ENCODE results near the gene LYST.

LYST gene

DNA sequence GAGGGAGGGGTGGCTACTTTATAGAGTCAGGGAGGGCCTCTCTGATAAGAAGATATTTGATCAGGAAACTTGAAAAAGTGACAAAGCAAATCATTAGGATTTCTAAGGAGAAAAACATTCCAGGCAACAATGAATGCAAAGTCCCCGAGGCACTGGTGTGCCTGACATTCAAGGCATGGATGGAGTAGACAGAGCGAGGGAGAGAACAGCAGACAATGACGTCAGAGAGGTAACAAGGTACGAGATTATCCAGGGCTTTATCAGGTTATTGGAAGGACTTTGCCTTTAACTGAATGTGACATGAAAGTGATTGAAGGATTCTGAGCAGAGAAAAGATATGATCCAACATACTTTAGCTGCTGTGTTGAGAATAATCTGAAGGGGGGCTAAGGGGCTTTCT, 144.7 kb downstream of the LYST start:
- H3K27ac ChIP-seq (ENCODE audit: low read length): no peak overlapping the region
- H3K4me1 ChIP-seq (ENCODE audit: low read length): no peaks in the 10 kb centered on the region
- DNase-seq: no peak
- TF ChIP-seq, protein P1, sequence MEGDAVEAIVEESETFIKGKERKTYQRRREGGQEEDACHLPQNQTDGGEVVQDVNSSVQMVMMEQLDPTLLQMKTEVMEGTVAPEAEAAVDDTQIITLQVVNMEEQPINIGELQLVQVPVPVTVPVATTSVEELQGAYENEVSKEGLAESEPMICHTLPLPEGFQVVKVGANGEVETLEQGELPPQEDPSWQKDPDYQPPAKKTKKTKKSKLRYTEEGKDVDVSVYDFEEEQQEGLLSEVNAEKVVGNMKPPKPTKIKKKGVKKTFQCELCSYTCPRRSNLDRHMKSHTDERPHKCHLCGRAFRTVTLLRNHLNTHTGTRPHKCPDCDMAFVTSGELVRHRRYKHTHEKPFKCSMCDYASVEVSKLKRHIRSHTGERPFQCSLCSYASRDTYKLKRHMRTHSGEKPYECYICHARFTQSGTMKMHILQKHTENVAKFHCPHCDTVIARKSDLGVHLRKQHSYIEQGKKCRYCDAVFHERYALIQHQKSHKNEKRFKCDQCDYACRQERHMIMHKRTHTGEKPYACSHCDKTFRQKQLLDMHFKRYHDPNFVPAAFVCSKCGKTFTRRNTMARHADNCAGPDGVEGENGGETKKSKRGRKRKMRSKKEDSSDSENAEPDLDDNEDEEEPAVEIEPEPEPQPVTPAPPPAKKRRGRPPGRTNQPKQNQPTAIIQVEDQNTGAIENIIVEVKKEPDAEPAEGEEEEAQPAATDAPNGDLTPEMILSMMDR (IDR thresholded peaks at IDR 0.05; ENCODE audit: low read length): no peak
- TF ChIP-seq EZH2 (optimal IDR thresholded peaks at IDR 0.05; ENCODE audit: low read depth, low read length) (no peak), EZH2phosphoT487 (IDR thresholded peaks at IDR 0.05; ENCODE audit: low read length) (no peak)
- no peaks in the 10 kb centered on the region for H4K20me1 ChIP-seq (ENCODE audit: insufficient read depth, low read length)
- H2AFZ ChIP-seq (ENCODE audit: low read length): no peak overlapping the region
- no peaks in the 10 kb centered on the region for H3K36me3 ChIP-seq (replicated peaks; ENCODE audit: insufficient read depth, low read length)
- H3K9me3 ChIP-seq (replicated peaks; ENCODE audit: insufficient read depth, low read length): no peaks in the 10 kb centered on the region
- H3K4me3 ChIP-seq (ENCODE audit: low read length): no peak overlapping the region
- no peak overlapping the region for H3K4me2 ChIP-seq (ENCODE audit: low read depth, low read length)
- H3K27me3 ChIP-seq (replicated peaks; ENCODE audit: insufficient read depth, low read length): no peaks in the 10 kb centered on the region
- no peaks in the 10 kb centered on the region for H3K79me2 ChIP-seq (ENCODE audit: low read length)
- no peak overlapping the region for H3K9ac ChIP-seq (ENCODE audit: low read length)
- H3F3A ChIP-seq (ENCODE audit: insufficient read depth, low read length): no peaks in the 10 kb centered on the region
- H3K9me2 ChIP-seq (replicated peaks; ENCODE audit: insufficient read depth, low read length): no peaks in the 10 kb centered on the region

DNA sequence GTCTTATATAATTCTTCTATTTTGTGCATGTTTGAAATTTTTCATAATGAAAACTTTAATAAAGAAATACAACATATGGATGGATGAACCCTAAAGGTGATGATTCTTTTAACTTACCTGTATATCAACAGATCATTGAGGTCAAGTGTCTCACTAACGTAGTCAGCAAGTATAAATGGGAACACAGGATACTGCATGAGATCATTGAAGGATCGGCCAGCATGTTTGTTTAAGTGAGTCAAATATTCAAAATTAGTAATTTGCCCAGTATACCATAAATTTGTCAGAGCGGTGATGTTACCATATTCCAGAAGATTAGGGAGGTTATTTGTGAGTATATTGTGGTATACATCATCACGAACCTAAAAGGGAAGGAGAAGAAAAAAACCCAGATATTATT, 146.2 kb downstream of the LYST start:
- Histone ChIP-seq H3K9me3 (replicated peaks; ENCODE audit: insufficient read depth, low read length) (no peaks in the 10 kb centered on the region), H3F3A (ENCODE audit: insufficient read depth, low read length) (no peaks in the 10 kb centered on the region), H3K4me2 (ENCODE audit: low read depth, low read length) (no peak overlapping the region), H3K9me2 (replicated peaks; ENCODE audit: insufficient read depth, low read length) (no peaks in the 10 kb centered on the region), H3K4me3 (ENCODE audit: low read length) (no peak overlapping the region), H3K79me2 (ENCODE audit: low read length) (no peaks in the 10 kb centered on the region), H3K27me3 (replicated peaks; ENCODE audit: insufficient read depth, low read length) (no peaks in the 10 kb centered on the region), H4K20me1 (ENCODE audit: insufficient read depth, low read length) (no peaks in the 10 kb centered on the region), H2AFZ (ENCODE audit: low read length) (no peak overlapping the region), H3K36me3 (replicated peaks; ENCODE audit: insufficient read depth, low read length) (no peaks in the 10 kb centered on the region), H3K9ac (ENCODE audit: low read length) (no peak overlapping the region), H3K27ac (ENCODE audit: low read length) (no peak overlapping the region), H3K4me1 (ENCODE audit: low read length) (no peaks in the 10 kb centered on the region)
- TF ChIP-seq EZH2 (optimal IDR thresholded peaks at IDR 0.05; ENCODE audit: low read depth, low read length) (no peak), EZH2phosphoT487 (IDR thresholded peaks at IDR 0.05; ENCODE audit: low read length) (no peak)
- TF ChIP-seq, protein P1 (IDR thresholded peaks at IDR 0.05; ENCODE audit: low read length): no peak
- no peak for DNase-seq

DNA sequence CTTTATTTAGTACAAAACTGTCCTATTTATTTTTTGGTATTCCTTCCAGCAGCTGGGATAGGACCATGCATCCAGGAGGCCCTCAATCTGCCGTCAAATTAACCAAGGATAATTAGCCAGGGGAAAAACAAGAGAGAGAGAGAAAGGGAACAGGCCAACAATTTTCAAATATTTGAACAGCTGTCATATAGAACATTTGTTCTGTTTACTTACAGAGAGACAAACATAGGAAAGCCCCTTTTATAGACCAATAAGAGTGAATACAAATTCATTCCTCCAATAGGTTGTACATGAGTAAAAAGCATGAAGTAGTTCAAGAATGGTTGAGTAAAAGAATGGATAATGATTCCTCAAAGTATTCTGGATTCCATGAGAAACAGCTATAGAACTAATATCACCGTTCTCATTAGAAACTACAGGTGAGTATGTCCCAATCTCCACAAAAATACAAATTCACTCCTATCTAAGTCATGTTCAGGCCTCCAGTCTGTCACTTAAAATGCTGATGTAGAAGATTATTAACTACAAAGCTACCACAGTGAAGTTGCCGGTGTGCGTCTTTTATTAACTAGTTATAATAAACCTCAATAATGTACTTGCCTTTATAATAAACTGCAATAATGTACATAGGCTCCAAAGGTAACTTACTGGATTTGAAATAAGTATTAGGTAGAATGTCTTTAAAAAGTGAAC, 152.4 kb downstream of the LYST start:
- no peaks in the 10 kb centered on the region for H3K9me2 ChIP-seq (replicated peaks; ENCODE audit: insufficient read depth, low read length)
- no peak for DNase-seq
- no peak overlapping the region for H3K4me2 ChIP-seq (ENCODE audit: low read depth, low read length)
- TF ChIP-seq, protein P1 (IDR thresholded peaks at IDR 0.05; ENCODE audit: low read length): no peak
- TF ChIP-seq EZH2 (optimal IDR thresholded peaks at IDR 0.05; ENCODE audit: low read depth, low read length) (no peak), EZH2phosphoT487 (IDR thresholded peaks at IDR 0.05; ENCODE audit: low read length) (no peak)
- H3F3A ChIP-seq (ENCODE audit: insufficient read depth, low read length): no peaks in the 10 kb centered on the region
- H3K4me3 ChIP-seq (ENCODE audit: low read length): no peak overlapping the region
- no peaks in the 10 kb centered on the region for H3K4me1 ChIP-seq (ENCODE audit: low read length)
- no peak overlapping the region for H3K9ac ChIP-seq (ENCODE audit: low read length)
- no peaks in the 10 kb centered on the region for H4K20me1 ChIP-seq (ENCODE audit: insufficient read depth, low read length)
- no peaks in the 10 kb centered on the region for H3K27me3 ChIP-seq (replicated peaks; ENCODE audit: insufficient read depth, low read length)
- H3K36me3 ChIP-seq (replicated peaks; ENCODE audit: insufficient read depth, low read length): no peaks in the 10 kb centered on the region
- no peaks in the 10 kb centered on the region for H3K79me2 ChIP-seq (ENCODE audit: low read length)
- H2AFZ ChIP-seq (ENCODE audit: low read length): no peak overlapping the region
- no peak overlapping the region for H3K27ac ChIP-seq (ENCODE audit: low read length)
- no peaks in the 10 kb centered on the region for H3K9me3 ChIP-seq (replicated peaks; ENCODE audit: insufficient read depth, low read length)

Data from MM.1S (cell line).